Duodenal mucosa (tissue), 2 donors: ENCODE data around the gene SEC61B.
"Not testable (repeated sequence)": the region's sequence is repeated elsewhere in the genome, so short reads cannot be mapped to it uniquely, and the experiment has no call there.

Experiments
- H3K27ac ChIP-seq: one replicate; pipeline ENCODE4 v1.7.0; 2013; ENCODE audit warnings: low read depth, low read length
- H3K27me3 ChIP-seq, 2 donors: one replicate each; pipeline ENCODE4 v1.7.0; 2013; ENCODE audit warnings: low read length in 2 of 2, control low read depth in 1 of 2; ENCODE audit not compliant: insufficient read depth in 2 of 2, control insufficient read depth in 1 of 2
- H3K36me3 ChIP-seq, 2 donors: one replicate each; pipeline ENCODE4 v1.7.0; 2013; ENCODE audit warnings: low read length in 2 of 2, control low read depth in 1 of 2; ENCODE audit not compliant: insufficient read depth in 2 of 2, control insufficient read depth in 1 of 2
- H3K4me1 ChIP-seq, 2 donors: one replicate each; pipeline ENCODE4 v1.7.0; 2013; ENCODE audit warnings: low read length in 2 of 2, control low read depth in 1 of 2; ENCODE audit not compliant: insufficient read depth in 2 of 2, control insufficient read depth in 1 of 2
- H3K4me3 ChIP-seq, 2 donors: one replicate each; pipeline ENCODE4 v1.7.0; 2013; ENCODE audit warnings: low read length in 2 of 2, low read depth in 1 of 2
- H3K9ac ChIP-seq, 2 donors: one replicate each; pipeline ENCODE4 v1.7.0; 2013; ENCODE audit warnings: low read length in 2 of 2, low read depth in 1 of 2
- H3K9me3 ChIP-seq, 2 donors: one replicate each; pipeline ENCODE4 v1.7.0; 2013; ENCODE audit warnings: low read length in 2 of 2, control low read depth in 1 of 2; ENCODE audit not compliant: control insufficient read depth in 1 of 2

The SEC61B gene

GRCh38 chr9:99192786-99193465, 29.2 kb upstream of the SEC61B start:
- H3K9me3 ChIP-seq = no peaks in the 10 kb centered on the region
- H3K4me3 ChIP-seq = no peak overlapping the region
- H3K4me1 ChIP-seq = no peaks in the 10 kb centered on the region
- no peaks in the 10 kb centered on the region for H3K36me3 ChIP-seq
- no peak overlapping the region for H3K27ac ChIP-seq
- no peaks in the 10 kb centered on the region for H3K27me3 ChIP-seq
- no peak overlapping the region for H3K9ac ChIP-seq

GRCh38 chr9:99193466-99193821, 28.6 kb upstream of the SEC61B start:
- Histone ChIP-seq H3K4me1 (no peaks in the 10 kb centered on the region), H3K9ac (no peak overlapping the region), H3K27ac (no peak overlapping the region), H3K27me3 (no peaks in the 10 kb centered on the region), H3K4me3 (no peak overlapping the region), H3K36me3 (no peaks in the 10 kb centered on the region), H3K9me3 (no peaks in the 10 kb centered on the region)

GRCh38 chr9:99196484-99196883, 25.6 kb upstream of the SEC61B start:
- not testable (repeated sequence) for H3K9ac ChIP-seq

GRCh38 chr9:99197124-99197630, 24.9 kb upstream of the SEC61B start:
- Histone ChIP-seq H3K4me3 (no peak overlapping the region), H3K9me3 (no peaks in the 10 kb centered on the region), H3K27ac (no peak overlapping the region), H3K27me3 (no peaks in the 10 kb centered on the region), H3K4me1 (no peaks in the 10 kb centered on the region), H3K9ac (no peak overlapping the region), H3K36me3 (no peaks in the 10 kb centered on the region)

More at GRCh38 chr9:99196484-99196883, 25.6 kb upstream of the SEC61B start:
- H3K4me1 ChIP-seq, H3K4me3 ChIP-seq, H3K9me3 ChIP-seq, H3K36me3 ChIP-seq, H3K27ac ChIP-seq, H3K27me3 ChIP-seq: not testable (repeated sequence)

- Histone ChIP-seq H3K9ac (no peak overlapping the region), H3K27me3 (no peaks in the 10 kb centered on the region), H3K4me1 (no peaks in the 10 kb centered on the region), H3K36me3 (no peaks in the 10 kb centered on the region), H3K9me3 (no peaks in the 10 kb centered on the region), H3K27ac (no peak overlapping the region), H3K4me3 (no peak overlapping the region)
Measured at GRCh38 chr9:99197987-99198386, 24.1 kb upstream of the SEC61B start.

GRCh38 chr9:99199938-99200539, 22.0 kb upstream of the SEC61B start:
- H3K4me3 ChIP-seq = no peak overlapping the region
- H3K27ac ChIP-seq = no peak overlapping the region
- H3K9ac ChIP-seq = no peak overlapping the region
- no peaks in the 10 kb centered on the region for H3K9me3 ChIP-seq
- H3K36me3 ChIP-seq = no peaks in the 10 kb centered on the region
- no peaks in the 10 kb centered on the region for H3K4me1 ChIP-seq
- H3K27me3 ChIP-seq = no peaks in the 10 kb centered on the region

DNA sequence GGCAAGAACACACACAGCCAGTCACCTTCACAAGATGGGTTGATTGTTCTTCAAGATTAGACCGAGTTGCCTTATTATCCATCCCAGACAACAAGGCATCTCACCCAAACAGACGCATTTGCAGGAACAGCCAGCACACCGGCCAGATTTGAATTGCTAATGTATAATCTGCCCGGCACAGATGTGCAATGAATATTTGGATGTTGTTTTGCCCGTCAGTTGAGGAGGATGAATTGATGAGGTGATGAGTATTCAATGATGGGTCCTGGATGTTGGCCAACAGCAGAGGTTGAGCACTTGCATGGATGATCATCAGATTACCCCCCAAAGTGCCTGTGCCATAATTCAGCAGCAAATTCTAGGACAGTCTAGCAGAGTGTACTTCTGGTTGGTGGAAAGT, 20.5 kb upstream of the SEC61B start:
- Histone ChIP-seq H3K4me1 (no peaks in the 10 kb centered on the region), H3K36me3 (no peaks in the 10 kb centered on the region), H3K27me3 (no peaks in the 10 kb centered on the region), H3K27ac (no peak overlapping the region), H3K9me3 (no peaks in the 10 kb centered on the region), H3K9ac (no peak overlapping the region), H3K4me3 (no peak overlapping the region)

DNA sequence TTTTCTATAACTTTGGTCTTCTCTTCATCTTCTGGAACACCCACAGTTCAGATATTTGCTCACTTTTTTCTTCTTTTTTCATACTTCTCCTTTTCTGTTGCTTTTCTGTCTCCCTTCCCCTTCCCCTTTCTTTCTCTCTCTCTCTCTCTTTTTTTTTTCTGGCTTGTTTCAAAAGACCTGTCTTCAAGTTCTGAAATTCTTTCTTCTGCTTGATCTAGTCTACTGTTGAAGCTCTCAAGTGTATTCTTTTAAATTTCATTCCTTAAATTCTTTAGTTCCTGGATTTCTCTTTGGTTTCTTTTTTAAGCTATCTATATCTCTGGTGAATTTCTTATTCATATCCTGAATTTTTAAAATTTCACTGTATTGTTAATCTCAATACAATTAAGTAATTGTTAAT, 11.5 kb upstream of the SEC61B start:
- Histone ChIP-seq H3K4me1 (no peaks in the 10 kb centered on the region), H3K36me3 (no peaks in the 10 kb centered on the region), H3K27me3 (no peaks in the 10 kb centered on the region), H3K9ac (no peak overlapping the region), H3K9me3 (no peaks in the 10 kb centered on the region), H3K27ac (no peak overlapping the region), H3K4me3 (no peak overlapping the region)

GRCh38 chr9:99211746-99212145, 10.3 kb upstream of the SEC61B start:
- no peak overlapping the region for H3K9ac ChIP-seq
- H3K27me3 ChIP-seq = no peaks in the 10 kb centered on the region
- H3K4me3 ChIP-seq = no peak overlapping the region
- no peak overlapping the region for H3K27ac ChIP-seq
- no peaks in the 10 kb centered on the region for H3K4me1 ChIP-seq
- no peaks in the 10 kb centered on the region for H3K9me3 ChIP-seq
- no peaks in the 10 kb centered on the region for H3K36me3 ChIP-seq

DNA sequence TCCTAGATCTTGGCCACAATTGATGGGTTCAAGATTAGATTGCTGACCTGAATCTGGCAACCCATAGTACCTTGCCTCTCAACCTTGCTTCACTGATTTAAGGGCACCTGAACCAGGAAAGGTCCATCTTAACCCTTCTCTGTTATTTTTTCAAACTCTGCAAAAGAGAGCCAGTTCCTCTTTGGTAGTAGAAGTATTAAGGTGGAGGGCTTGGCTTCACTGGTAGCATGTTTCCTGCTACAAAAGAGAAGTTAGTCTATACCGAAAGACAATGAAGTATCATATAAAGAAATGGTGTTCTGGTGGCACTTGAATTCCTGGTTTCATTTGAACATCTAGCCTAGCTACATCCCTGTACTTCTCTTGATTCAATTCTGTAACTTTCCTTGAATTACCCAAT, 8.9 kb upstream of the SEC61B start:
- peaks cover 4 to 5% of the 10 kb centered on the region in 2 donors for H3K36me3 ChIP-seq
- H3K4me1 ChIP-seq = no peaks in the 10 kb centered on the region
- no peaks in the 10 kb centered on the region for H3K27me3 ChIP-seq
- H3K4me3 ChIP-seq = no peak overlapping the region
- no peak overlapping the region for H3K27ac ChIP-seq
- no peaks in the 10 kb centered on the region for H3K9me3 ChIP-seq
- H3K9ac ChIP-seq = no peak overlapping the region
